Neural cell (in vitro differentiated cells): Measurements from ENCODE around the gene ASPA. TPM values are rescaled to one million over a fixed set of nuclear protein-coding genes. Genes with fewer than 3 reads are reported as not detected.

Experiments used
- H2AFZ ChIP-seq: fragments of 200-600, 300-800 bp; sonication (generic), shearing (Covaris generic); 2 replicates; pipeline ENCODE4 v1.6.0; 2014; ENCODE audit warnings: low read depth, mild to moderate bottlenecking, antibody characterized with exemption, low read length, moderate library complexity
- H3F3A ChIP-seq: fragments of 200-600 bp; shearing (Covaris generic); 2 replicates; pipeline ENCODE4 v1.6.1; 2016; ENCODE audit warnings: mild to moderate bottlenecking, moderate library complexity, mixed read lengths, antibody characterized with exemption, low read length; ENCODE audit not compliant: insufficient read depth, poor library complexity, severe bottlenecking
- H3K27ac ChIP-seq: fragments of 200-600, 300-800 bp; sonication (generic), shearing (Covaris generic); 2 replicates; pipeline ENCODE4 v1.5.1; 2014; ENCODE audit warnings: mild to moderate bottlenecking, low read length, moderate library complexity
- H3K27me3 ChIP-seq: fragments of 300-800, 200-600 bp; sonication (generic), shearing (Covaris generic); 2 replicates; pipeline ENCODE4 v1.6.0; 2014; ENCODE audit warnings: mild to moderate bottlenecking, low read depth, low read length, moderate library complexity; ENCODE audit not compliant: insufficient read depth
- H3K36me3 ChIP-seq: fragments of 300-800, 200-600 bp; sonication (generic), shearing (Covaris generic); 2 replicates; pipeline ENCODE4 v1.5.1; 2014; ENCODE audit warnings: mild to moderate bottlenecking, antibody characterized with exemption, low read length, moderate library complexity; ENCODE audit not compliant: insufficient read depth
- H3K4me2 ChIP-seq: fragments of 300-800, 200-600 bp; sonication (generic), shearing (Covaris generic); 2 replicates; pipeline ENCODE4 v1.6.0; 2014; ENCODE audit warnings: mild to moderate bottlenecking, low read length
- H3K4me3 ChIP-seq: fragments of 300-800, 200-600 bp; sonication (generic), shearing (Covaris generic); 2 replicates; pipeline ENCODE4 v1.5.1; 2014; ENCODE audit warnings: mild to moderate bottlenecking, low read length, moderate library complexity
- H3K79me2 ChIP-seq: fragments of 200-600 bp; shearing (Covaris generic); replicated peaks from 2 replicates; pipeline ENCODE4 v1.6.0; 2014; ENCODE audit warnings: mild to moderate bottlenecking, low read length, moderate library complexity; ENCODE audit not compliant: insufficient read depth
- H3K9ac ChIP-seq: fragments of 300-800, 200-600 bp; sonication (generic), shearing (Covaris generic); 2 replicates; pipeline ENCODE4 v1.6.1; 2016; ENCODE audit warnings: mild to moderate bottlenecking, low read length, mixed read lengths
- H3K9me2 ChIP-seq: fragments of 200-600 bp; shearing (Covaris generic); 2 replicates; pipeline ENCODE4 v1.6.1; 2016; ENCODE audit warnings: mild to moderate bottlenecking, low read length, mixed read lengths; ENCODE audit not compliant: insufficient read depth
- H3K9me3 ChIP-seq: fragments of 200-600, 300-800 bp; sonication (generic), shearing (Covaris generic); 2 replicates; pipeline ENCODE4 v1.6.1; 2016; ENCODE audit warnings: mild to moderate bottlenecking, mixed run types, low read length, moderate library complexity, mixed read lengths
- H4K20me1 ChIP-seq: fragments of 200-600 bp; shearing (Covaris generic); 2 replicates; pipeline ENCODE4 v1.6.1; 2016; ENCODE audit warnings: mild to moderate bottlenecking, mixed run types; ENCODE audit not compliant: insufficient read depth
- EP300 ChIP-seq: fragments of 450-650 bp; conservative IDR thresholded peaks from 2 replicates; pipeline ENCODE4 v1.6.1; 2014; ENCODE audit warnings: antibody characterized with exemption, mild to moderate bottlenecking, moderate library complexity; ENCODE audit not compliant: poor library complexity, severe bottlenecking
- EZH2 ChIP-seq: fragments of 200-600, 300-800 bp; shearing (Covaris generic), sonication (generic); IDR thresholded peaks from 2 replicates; pipeline ENCODE4 v1.6.1; 2014; ENCODE audit warnings: antibody characterized with exemption, low read length, borderline replicate concordance, mild to moderate bottlenecking; ENCODE audit not compliant: insufficient read depth, poor library complexity, severe bottlenecking
- MXI1 ChIP-seq: fragments of 450-650 bp; conservative IDR thresholded peaks from 2 replicates; pipeline ENCODE4 v1.6.1; 2014; ENCODE audit warnings: antibody characterized with exemption, mild to moderate bottlenecking; ENCODE audit not compliant: poor library complexity, severe bottlenecking
- POLR2AphosphoS5 ChIP-seq: IDR thresholded peaks from 2 replicates; pipeline ENCODE4 v1.6.1; 2012
- RAD21 ChIP-seq: fragments of 450-650 bp; conservative IDR thresholded peaks from 2 replicates; pipeline ENCODE4 v1.6.1; 2014; ENCODE audit warnings: antibody characterized with exemption, mild to moderate bottlenecking, moderate library complexity
- SMC3 ChIP-seq: fragments of 450-650 bp; conservative IDR thresholded peaks from 2 replicates; pipeline ENCODE4 v1.6.1; 2014; ENCODE audit warnings: antibody characterized with exemption, mild to moderate bottlenecking, moderate library complexity; ENCODE audit not compliant: poor library complexity
- TAF1 ChIP-seq: IDR thresholded peaks from 2 replicates; pipeline ENCODE4 v1.6.1; 2012; ENCODE audit warnings: low read depth
- polyA plus RNA-seq: library from polyadenylated mRNA; depleted of rRNA; stranded (reverse); fragments of >200 nt; gene quantifications from 2 replicates; pipeline ENCODE4 v1.2.3, GENCODE V29; 2014
- TF ChIP-seq, protein P1 (sequence below): IDR thresholded peaks from 2 replicates; pipeline ENCODE4 v1.6.1; 2012; ENCODE audit warnings: borderline replicate concordance
- TF ChIP-seq, protein P2 (sequence below): fragments of 450-650 bp; IDR thresholded peaks from 2 replicates; pipeline ENCODE4 v1.5.1; 2014; ENCODE audit warnings: antibody characterized with exemption, mild to moderate bottlenecking, moderate library complexity; ENCODE audit not compliant: poor library complexity, severe bottlenecking

Gene ASPA
- polyA plus RNA-seq, 1 donor from 2014 or later: 0.24 TPM

DNA sequence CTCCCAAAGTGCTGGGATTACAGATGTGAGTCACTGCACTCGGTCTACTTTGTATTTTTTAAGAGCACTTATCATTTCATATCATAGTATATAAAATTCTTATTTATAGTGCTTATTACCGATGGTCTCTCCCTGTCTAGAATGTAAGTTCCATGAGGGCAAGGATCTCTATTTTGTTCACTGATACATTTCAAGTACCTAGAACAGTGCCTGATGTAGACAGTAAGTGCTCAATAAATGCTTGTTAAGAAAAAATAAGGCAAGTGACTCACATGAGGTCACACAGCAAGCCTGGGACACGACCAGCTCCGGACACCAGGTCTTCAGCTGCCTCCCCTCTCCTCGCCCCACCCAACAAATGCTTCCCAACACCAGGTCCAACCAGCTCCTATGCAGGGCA is 58.0 kb downstream of the ASPA start:
- TF ChIP-seq MXI1 (no peak), EZH2 (no peak), TAF1 (no peak), POLR2AphosphoS5 (no peak), RAD21 (no peak), SMC3 (no peak), EP300 (no peak)
- TF ChIP-seq, protein P1, sequence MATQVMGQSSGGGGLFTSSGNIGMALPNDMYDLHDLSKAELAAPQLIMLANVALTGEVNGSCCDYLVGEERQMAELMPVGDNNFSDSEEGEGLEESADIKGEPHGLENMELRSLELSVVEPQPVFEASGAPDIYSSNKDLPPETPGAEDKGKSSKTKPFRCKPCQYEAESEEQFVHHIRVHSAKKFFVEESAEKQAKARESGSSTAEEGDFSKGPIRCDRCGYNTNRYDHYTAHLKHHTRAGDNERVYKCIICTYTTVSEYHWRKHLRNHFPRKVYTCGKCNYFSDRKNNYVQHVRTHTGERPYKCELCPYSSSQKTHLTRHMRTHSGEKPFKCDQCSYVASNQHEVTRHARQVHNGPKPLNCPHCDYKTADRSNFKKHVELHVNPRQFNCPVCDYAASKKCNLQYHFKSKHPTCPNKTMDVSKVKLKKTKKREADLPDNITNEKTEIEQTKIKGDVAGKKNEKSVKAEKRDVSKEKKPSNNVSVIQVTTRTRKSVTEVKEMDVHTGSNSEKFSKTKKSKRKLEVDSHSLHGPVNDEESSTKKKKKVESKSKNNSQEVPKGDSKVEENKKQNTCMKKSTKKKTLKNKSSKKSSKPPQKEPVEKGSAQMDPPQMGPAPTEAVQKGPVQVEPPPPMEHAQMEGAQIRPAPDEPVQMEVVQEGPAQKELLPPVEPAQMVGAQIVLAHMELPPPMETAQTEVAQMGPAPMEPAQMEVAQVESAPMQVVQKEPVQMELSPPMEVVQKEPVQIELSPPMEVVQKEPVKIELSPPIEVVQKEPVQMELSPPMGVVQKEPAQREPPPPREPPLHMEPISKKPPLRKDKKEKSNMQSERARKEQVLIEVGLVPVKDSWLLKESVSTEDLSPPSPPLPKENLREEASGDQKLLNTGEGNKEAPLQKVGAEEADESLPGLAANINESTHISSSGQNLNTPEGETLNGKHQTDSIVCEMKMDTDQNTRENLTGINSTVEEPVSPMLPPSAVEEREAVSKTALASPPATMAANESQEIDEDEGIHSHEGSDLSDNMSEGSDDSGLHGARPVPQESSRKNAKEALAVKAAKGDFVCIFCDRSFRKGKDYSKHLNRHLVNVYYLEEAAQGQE: no peak
- TF ChIP-seq, protein P2, sequence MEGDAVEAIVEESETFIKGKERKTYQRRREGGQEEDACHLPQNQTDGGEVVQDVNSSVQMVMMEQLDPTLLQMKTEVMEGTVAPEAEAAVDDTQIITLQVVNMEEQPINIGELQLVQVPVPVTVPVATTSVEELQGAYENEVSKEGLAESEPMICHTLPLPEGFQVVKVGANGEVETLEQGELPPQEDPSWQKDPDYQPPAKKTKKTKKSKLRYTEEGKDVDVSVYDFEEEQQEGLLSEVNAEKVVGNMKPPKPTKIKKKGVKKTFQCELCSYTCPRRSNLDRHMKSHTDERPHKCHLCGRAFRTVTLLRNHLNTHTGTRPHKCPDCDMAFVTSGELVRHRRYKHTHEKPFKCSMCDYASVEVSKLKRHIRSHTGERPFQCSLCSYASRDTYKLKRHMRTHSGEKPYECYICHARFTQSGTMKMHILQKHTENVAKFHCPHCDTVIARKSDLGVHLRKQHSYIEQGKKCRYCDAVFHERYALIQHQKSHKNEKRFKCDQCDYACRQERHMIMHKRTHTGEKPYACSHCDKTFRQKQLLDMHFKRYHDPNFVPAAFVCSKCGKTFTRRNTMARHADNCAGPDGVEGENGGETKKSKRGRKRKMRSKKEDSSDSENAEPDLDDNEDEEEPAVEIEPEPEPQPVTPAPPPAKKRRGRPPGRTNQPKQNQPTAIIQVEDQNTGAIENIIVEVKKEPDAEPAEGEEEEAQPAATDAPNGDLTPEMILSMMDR: no peak
- Histone ChIP-seq H3K4me2 (no peak overlapping the region), H2AFZ (no peak overlapping the region), H3K79me2 (no peaks in the 10 kb centered on the region), H3K27ac (no peak overlapping the region), H3K9me3 (no peaks in the 10 kb centered on the region), H3K9ac (no peak overlapping the region), H4K20me1 (no peaks in the 10 kb centered on the region), H3K27me3 (no peaks in the 10 kb centered on the region), H3K36me3 (no peaks in the 10 kb centered on the region), H3F3A (no peaks in the 10 kb centered on the region), H3K4me3 (no peak overlapping the region), H3K9me2 (no peaks in the 10 kb centered on the region)

DNA sequence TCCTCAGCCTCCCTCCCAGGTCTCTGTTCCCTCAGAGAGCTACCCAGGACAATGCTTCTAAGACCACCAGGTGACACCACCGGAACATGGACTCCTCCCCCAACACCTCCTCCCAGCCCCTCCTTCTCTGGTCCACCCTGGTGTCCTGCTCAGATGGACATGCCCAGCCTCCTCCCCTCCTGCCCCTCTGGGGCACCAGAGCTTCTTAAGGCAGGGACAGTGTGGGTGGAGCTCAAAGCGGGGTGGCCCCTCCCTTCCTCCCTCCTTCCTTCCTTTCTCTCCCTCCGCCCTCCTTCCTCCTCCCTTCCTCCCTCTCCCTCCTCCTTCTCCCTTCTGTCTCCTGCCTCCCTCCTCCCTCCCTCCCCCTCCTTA is 59.1 kb downstream of the ASPA start:
- Histone ChIP-seq H3K9me2 (no peaks in the 10 kb centered on the region), H3K9me3 (no peaks in the 10 kb centered on the region), H3F3A (no peaks in the 10 kb centered on the region), H3K36me3 (no peaks in the 10 kb centered on the region), H2AFZ (no peak overlapping the region), H3K4me2 (no peak overlapping the region), H3K4me3 (no peak overlapping the region), H3K79me2 (no peaks in the 10 kb centered on the region), H4K20me1 (no peaks in the 10 kb centered on the region), H3K27me3 (no peaks in the 10 kb centered on the region), H3K9ac (no peak overlapping the region), H3K27ac (no peak overlapping the region)
- TF ChIP-seq EZH2 (no peak), RAD21 (no peak), POLR2AphosphoS5 (no peak), EP300 (no peak), SMC3 (no peak), MXI1 (no peak), TAF1 (no peak)
- TF ChIP-seq, protein P1: no peak
- TF ChIP-seq, protein P2: no peak
